ENCODE results near the gene NECAB2.

DNA sequence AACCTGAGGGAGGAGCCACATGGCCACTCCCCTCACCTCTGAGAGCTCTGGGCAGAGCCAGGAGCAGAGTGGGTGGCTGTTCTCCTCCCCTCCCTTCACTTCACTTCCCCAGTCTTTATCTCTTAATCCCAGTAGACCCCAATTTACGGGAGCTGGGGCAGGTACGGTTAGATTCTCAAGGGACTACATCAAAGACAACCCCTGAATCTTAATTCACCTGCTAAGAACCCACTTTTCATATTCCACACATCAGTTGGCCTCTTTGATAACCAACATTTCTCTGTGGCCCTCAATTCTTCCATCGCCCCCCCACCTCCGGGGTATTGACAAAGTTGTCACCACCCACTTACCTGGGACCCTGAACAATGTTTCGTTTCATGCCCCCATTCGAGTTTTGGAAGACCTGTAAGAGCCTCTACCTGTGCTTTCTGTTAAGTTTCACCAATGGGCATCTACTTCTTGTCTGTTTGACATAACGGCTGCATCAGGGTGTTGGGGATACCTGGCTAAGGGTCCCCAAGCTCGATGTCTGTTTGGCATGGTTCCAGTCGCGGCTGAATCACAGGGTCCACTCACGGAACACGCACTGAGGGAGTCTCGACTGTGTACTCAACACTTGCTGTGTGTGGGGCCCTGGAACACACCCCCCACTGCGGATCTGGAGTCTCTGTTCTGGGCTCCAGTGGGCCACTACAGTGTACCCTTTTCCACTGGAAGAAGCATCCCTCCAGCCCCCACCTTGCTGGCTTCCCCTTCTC lies 46.7 kb downstream of the NECAB2 start:
- TF ChIP-seq, protein P1, sequence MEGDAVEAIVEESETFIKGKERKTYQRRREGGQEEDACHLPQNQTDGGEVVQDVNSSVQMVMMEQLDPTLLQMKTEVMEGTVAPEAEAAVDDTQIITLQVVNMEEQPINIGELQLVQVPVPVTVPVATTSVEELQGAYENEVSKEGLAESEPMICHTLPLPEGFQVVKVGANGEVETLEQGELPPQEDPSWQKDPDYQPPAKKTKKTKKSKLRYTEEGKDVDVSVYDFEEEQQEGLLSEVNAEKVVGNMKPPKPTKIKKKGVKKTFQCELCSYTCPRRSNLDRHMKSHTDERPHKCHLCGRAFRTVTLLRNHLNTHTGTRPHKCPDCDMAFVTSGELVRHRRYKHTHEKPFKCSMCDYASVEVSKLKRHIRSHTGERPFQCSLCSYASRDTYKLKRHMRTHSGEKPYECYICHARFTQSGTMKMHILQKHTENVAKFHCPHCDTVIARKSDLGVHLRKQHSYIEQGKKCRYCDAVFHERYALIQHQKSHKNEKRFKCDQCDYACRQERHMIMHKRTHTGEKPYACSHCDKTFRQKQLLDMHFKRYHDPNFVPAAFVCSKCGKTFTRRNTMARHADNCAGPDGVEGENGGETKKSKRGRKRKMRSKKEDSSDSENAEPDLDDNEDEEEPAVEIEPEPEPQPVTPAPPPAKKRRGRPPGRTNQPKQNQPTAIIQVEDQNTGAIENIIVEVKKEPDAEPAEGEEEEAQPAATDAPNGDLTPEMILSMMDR (IDR thresholded peaks at IDR 0.05) = no peak
- TF ChIP-seq POLR2A (IDR thresholded peaks at IDR 0.05) = no peak
- TF ChIP-seq POLR2AphosphoS5 (IDR thresholded peaks at IDR 0.05) = no peak
